ENCODE results near the gene ACSF3.
"Not testable (repeated sequence)": the region's sequence is repeated elsewhere in the genome, so short reads cannot be mapped to it uniquely, and the experiment has no call there.

Gene ACSF3

GRCh38 chr16:89066721-89067120 lies 26.9 kb upstream of the ACSF3 start:
- H3K27ac ChIP-seq (ENCODE audit: low read depth, low read length, severe bottlenecking): no peak overlapping the region
- 83 to 90% methylated on average over 19 to 21 of the region's 21 CpGs for WGBS, 2 experiments (ENCODE audit: insufficient coverage in 2 of 2)
- no peaks in the 10 kb centered on the region for H3K9me3 ChIP-seq (ENCODE audit: control insufficient read depth, low read length)
- H3K4me3 ChIP-seq (ENCODE audit: extremely low read depth, insufficient read depth, low read length, poor library complexity, severe bottlenecking): no peak overlapping the region
- no peaks in the 10 kb centered on the region for H3K36me3 ChIP-seq (ENCODE audit: control insufficient read depth, insufficient read depth, low read length)
- H3K4me1 ChIP-seq (ENCODE audit: control insufficient read depth, insufficient read depth, low read length, poor library complexity, severe bottlenecking): no peaks in the 10 kb centered on the region

DNA sequence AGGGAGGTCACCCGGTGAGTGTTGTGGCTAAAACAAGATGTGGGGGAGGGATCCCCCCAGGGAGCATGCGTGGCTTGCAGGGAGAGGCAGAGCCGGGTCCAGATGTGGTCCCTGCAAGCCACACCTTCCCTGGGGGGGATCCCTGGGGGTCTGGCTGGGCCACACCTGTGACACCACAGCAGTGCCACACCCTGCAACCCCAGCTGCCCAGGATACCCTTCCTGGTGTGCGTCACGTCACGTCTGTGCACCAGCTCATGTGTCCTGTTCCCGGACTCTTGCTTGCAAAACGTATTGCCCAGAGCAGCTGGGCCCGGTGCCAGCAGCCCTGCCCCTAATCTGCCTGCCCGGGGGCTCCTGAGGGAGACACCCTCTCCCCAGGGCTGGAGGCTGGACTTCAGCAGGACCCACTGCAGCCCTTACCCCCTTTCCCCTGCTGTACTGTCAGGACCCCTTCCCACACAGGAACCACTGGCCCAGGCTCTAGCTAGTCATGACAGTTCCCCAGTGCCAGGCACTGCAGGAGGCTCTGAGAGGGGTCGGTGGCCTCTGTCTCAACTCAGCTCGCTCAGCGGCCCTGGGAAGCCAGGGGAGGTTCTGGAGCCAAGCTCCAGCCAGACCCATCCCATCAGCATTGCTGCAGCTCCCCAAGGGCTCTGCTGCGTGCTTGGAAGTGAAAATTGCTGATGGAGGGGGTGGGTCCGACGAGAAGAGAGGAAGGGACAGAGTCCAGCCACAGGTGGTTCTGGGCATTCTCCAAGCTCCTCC lies 25.8 kb upstream of the ACSF3 start:
- H3K9me3 ChIP-seq (ENCODE audit: control insufficient read depth, low read length): no peaks in the 10 kb centered on the region
- WGBS, 2 experiments (ENCODE audit: insufficient coverage in 2 of 2): 78 to 88% methylated on average over 11 to 12 of the region's 16 CpGs
- no peak overlapping the region for H3K27ac ChIP-seq (ENCODE audit: low read depth, low read length, severe bottlenecking)
- no peaks in the 10 kb centered on the region for H3K4me1 ChIP-seq (ENCODE audit: control insufficient read depth, insufficient read depth, low read length, poor library complexity, severe bottlenecking)
- H3K4me3 ChIP-seq (ENCODE audit: extremely low read depth, insufficient read depth, low read length, poor library complexity, severe bottlenecking): no peak overlapping the region
- H3K36me3 ChIP-seq (ENCODE audit: control insufficient read depth, insufficient read depth, low read length): no peaks in the 10 kb centered on the region

DNA sequence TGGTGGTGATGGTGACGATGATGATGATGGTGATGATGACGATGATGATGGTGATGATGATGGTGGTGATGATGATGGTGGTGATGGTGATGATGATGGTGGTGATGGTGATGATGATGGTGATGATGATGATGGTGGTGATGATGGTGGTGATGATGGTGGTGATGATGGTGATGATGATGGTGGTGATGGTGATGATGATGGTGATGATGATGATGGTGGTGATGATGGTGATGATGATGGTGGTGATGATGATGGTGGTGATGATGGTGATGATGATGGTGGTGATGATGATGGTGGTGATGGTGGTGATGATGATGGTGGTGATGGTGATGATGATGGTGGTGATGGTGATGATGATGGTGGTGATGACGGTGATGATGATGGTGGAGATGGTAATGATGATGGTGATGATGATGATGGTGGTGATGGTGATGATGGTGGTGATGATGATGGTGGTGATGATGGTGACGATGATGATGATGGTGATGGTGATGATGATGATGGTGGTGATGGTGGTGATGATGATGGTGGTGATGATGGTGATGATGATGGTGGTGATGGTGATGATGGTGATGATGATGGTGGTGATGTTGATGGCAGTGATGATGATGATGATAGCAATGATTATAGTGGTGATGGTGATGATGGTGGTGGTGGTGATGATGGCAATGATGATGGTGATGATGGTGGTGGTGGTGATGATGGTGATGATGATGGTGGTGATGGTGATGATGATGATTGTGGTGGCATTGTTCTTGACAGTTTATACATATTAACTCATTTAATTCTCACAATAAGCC lies 24.6 kb upstream of the ACSF3 start:
- not testable (repeated sequence) for H3K27ac ChIP-seq (ENCODE audit: low read depth, low read length, severe bottlenecking); H3K9me3 ChIP-seq (ENCODE audit: control insufficient read depth, low read length); H3K36me3 ChIP-seq (ENCODE audit: control insufficient read depth, insufficient read depth, low read length); H3K4me3 ChIP-seq (ENCODE audit: extremely low read depth, insufficient read depth, low read length, poor library complexity, severe bottlenecking); H3K4me1 ChIP-seq (ENCODE audit: control insufficient read depth, insufficient read depth, low read length, poor library complexity, severe bottlenecking)
- 90 to 92% methylated on average over 4 of the region's 4 CpGs for WGBS, 2 experiments (ENCODE audit: insufficient coverage in 2 of 2)

- Histone ChIP-seq H3K36me3 (ENCODE audit: control insufficient read depth, insufficient read depth, low read length) (no peaks in the 10 kb centered on the region), H3K4me1 (ENCODE audit: control insufficient read depth, insufficient read depth, low read length, poor library complexity, severe bottlenecking) (no peaks in the 10 kb centered on the region), H3K27ac (ENCODE audit: low read depth, low read length, severe bottlenecking) (no peak overlapping the region), H3K9me3 (ENCODE audit: control insufficient read depth, low read length) (peaks cover 11% of the 10 kb centered on the region), H3K4me3 (ENCODE audit: extremely low read depth, insufficient read depth, low read length, poor library complexity, severe bottlenecking) (no peak overlapping the region)
- 85 to 87% methylated on average over 8 to 9 of the region's 9 CpGs for WGBS, 2 experiments (ENCODE audit: insufficient coverage in 2 of 2)
Measured at GRCh38 chr16:89069920-89070319, 23.7 kb upstream of the ACSF3 start.

GRCh38 chr16:89070590-89070989 lies 23.1 kb upstream of the ACSF3 start:
- Histone ChIP-seq H3K9me3 (ENCODE audit: control insufficient read depth, low read length) (peaks cover 18% of the 10 kb centered on the region), H3K27ac (ENCODE audit: low read depth, low read length, severe bottlenecking) (no peak overlapping the region), H3K4me1 (ENCODE audit: control insufficient read depth, insufficient read depth, low read length, poor library complexity, severe bottlenecking) (no peaks in the 10 kb centered on the region), H3K4me3 (ENCODE audit: extremely low read depth, insufficient read depth, low read length, poor library complexity, severe bottlenecking) (no peak overlapping the region), H3K36me3 (ENCODE audit: control insufficient read depth, insufficient read depth, low read length) (no peaks in the 10 kb centered on the region)
- no CpG with 5 or more reads among the region's 24 CpGs for WGBS, 2 experiments (ENCODE audit: insufficient coverage in 2 of 2)

DNA sequence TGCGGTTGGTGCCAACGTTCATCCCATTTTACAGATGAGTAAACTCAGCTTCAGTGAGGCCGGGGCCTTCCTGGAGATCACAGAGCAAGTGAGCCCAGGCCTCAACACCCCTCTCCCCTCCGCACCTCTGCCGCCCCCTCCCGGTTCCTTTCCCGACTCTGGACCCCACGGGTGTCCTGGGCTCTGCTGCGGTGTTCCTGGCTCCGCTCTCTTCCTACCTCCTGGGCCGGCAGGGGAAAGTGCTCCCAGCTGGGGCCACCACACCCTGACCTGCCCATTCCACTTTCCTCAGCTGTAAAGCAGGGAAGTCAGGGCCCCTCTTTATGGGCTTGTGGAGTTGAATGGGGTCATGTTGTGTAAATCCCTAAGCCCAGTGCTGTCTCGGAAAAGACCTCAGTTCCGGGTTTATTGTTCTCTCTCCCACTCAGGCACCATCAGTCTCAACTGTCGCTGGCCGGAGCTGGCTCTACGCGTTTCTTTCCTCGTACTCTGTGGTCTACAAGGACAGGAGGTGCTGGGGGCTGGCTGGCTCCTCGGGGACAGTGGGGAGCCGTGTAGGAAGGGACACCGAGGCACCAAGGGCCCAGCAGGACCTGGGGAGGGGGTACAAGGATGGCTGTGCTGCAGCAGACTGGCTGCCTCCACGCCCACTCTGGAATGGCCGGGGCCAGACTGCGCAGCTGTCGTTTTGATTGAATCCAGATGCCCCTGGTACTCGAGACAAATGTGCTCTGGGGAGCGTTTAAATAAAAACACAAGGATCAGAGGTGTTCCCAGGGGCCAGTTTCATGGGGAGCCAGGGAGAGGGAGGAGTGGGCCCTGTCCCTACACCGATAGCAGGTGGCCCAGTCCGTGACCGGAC lies 21.7 kb upstream of the ACSF3 start:
- peak overlapping the region; percentile 62 for H3K27ac ChIP-seq (ENCODE audit: low read depth, low read length, severe bottlenecking)
- H3K36me3 ChIP-seq (ENCODE audit: control insufficient read depth, insufficient read depth, low read length): no peaks in the 10 kb centered on the region
- H3K4me3 ChIP-seq (ENCODE audit: extremely low read depth, insufficient read depth, low read length, poor library complexity, severe bottlenecking): no peak overlapping the region
- peaks cover 25% of the 10 kb centered on the region for H3K9me3 ChIP-seq (ENCODE audit: control insufficient read depth, low read length)
- WGBS, 2 experiments (ENCODE audit: insufficient coverage in 2 of 2): 74 to 76% methylated on average over 15 to 25 of the region's 30 CpGs
- no peaks in the 10 kb centered on the region for H3K4me1 ChIP-seq (ENCODE audit: control insufficient read depth, insufficient read depth, low read length, poor library complexity, severe bottlenecking)

DNA sequence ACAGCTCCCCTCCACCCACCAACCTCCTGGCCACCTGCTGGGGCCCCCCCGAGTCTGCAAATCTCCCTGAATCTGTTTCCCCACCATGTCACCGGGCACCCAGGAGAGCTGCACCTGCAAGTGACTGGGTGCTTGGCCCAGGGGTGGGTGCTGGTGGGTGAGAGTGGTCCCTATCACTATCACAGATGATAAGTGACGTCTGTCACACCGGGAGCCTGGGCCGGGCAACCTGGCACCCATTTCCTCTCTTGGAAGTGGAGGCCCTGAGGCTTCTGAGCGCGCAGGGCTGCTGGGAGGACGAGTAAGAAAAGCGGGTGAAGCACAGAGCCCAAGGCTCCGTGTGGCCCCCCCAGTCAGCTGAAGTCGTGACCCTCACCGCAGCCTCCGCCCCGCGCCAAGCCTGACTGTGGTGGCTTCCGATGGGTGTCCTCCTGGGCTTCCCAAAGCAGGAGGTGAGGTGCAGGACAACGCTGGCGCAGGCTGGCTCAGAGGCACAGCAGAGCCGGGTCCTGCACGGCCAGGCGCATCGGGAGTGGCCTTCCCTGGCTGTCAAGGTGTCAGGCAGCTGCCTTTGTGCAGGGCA lies 21.0 kb upstream of the ACSF3 start:
- H3K4me3 ChIP-seq (ENCODE audit: extremely low read depth, insufficient read depth, low read length, poor library complexity, severe bottlenecking): no peak overlapping the region
- 96% methylated on average over 18 to 20 of the region's 22 CpGs for WGBS, 2 experiments (ENCODE audit: insufficient coverage in 2 of 2)
- no peaks in the 10 kb centered on the region for H3K36me3 ChIP-seq (ENCODE audit: control insufficient read depth, insufficient read depth, low read length)
- no peak overlapping the region for H3K27ac ChIP-seq (ENCODE audit: low read depth, low read length, severe bottlenecking)
- H3K9me3 ChIP-seq (ENCODE audit: control insufficient read depth, low read length): peaks cover 25% of the 10 kb centered on the region
- no peaks in the 10 kb centered on the region for H3K4me1 ChIP-seq (ENCODE audit: control insufficient read depth, insufficient read depth, low read length, poor library complexity, severe bottlenecking)

DNA sequence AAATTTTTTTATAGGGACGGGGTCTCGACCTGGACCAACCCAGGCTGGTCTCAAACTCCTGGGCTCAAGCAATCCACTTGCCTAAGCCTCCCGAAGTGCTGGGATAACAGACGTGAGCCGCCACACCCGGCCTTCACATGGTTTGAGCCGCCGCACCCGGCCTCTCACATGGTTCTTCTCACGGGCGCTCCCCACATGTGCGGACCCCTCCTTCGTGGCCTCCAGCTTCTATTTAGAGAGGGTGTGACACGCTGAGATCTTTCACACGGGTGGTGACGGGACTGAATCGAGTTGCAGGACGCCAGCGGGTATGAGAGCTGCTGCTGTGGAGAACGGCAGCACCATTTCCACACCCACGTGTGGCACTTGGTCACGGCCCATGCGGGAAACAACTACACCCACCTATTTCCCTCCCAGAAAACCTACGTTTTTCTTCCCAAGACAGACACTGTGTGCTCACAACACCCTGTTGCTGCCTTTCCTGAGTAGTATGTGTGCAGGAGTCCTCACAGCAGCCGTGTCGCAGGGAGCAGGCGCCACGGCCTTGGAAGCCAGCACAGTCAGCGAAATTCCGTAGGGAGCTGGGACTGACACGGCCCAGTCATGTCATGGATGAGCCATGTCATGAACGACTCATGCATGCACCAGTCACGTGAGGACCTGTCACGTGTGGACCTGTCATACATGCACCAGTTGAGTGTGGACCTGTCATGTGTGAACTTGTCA lies 20.1 kb upstream of the ACSF3 start:
- no peaks in the 10 kb centered on the region for H3K36me3 ChIP-seq (ENCODE audit: control insufficient read depth, insufficient read depth, low read length)
- H3K9me3 ChIP-seq (ENCODE audit: control insufficient read depth, low read length): peaks cover 25% of the 10 kb centered on the region
- H3K4me1 ChIP-seq (ENCODE audit: control insufficient read depth, insufficient read depth, low read length, poor library complexity, severe bottlenecking): no peaks in the 10 kb centered on the region
- H3K4me3 ChIP-seq (ENCODE audit: extremely low read depth, insufficient read depth, low read length, poor library complexity, severe bottlenecking): no peak overlapping the region
- H3K27ac ChIP-seq (ENCODE audit: low read depth, low read length, severe bottlenecking): no peak overlapping the region
- WGBS, 2 experiments (ENCODE audit: insufficient coverage in 2 of 2): 95 to 97% methylated on average over 29 to 33 of the region's 34 CpGs

DNA sequence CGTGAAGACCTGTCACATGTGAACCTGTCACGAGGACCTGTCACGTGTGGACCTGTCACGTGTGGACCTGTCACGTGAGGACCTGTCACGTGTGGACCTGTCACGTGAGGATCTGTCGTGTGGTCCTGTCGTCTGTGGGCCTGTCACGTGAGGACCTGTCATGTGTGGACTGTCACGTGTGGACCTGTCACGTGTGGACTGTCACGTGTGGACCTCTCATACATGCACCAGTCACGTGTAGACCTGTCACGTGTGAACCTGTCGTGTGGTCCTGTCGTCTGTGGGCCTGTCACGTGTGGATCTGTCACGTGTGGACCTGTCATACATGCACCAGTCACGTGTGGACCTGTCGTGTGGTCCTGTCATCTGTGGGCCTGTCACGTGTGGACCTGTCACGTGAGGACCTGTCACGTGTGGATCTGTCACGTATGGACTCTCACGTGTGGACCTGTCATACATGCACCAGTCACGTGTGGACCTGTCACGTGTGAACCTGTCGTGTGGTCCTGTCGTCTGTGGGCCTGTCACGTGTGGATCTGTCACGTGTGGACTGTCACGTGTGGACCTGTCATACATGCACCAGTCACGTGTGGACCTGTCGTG lies 19.5 kb upstream of the ACSF3 start:
- H3K4me1 ChIP-seq (ENCODE audit: control insufficient read depth, insufficient read depth, low read length, poor library complexity, severe bottlenecking); H3K4me3 ChIP-seq (ENCODE audit: extremely low read depth, insufficient read depth, low read length, poor library complexity, severe bottlenecking); H3K36me3 ChIP-seq (ENCODE audit: control insufficient read depth, insufficient read depth, low read length); H3K27ac ChIP-seq (ENCODE audit: low read depth, low read length, severe bottlenecking): not testable (repeated sequence)
- H3K9me3 ChIP-seq (ENCODE audit: control insufficient read depth, low read length): peaks cover 25% of the 10 kb centered on the region
- WGBS, 2 experiments (ENCODE audit: insufficient coverage in 2 of 2): 92 to 95% methylated on average over 26 to 32 of the region's 35 CpGs

All from mesodermal cell (in vitro differentiated cells).